DMS53 treated with DMSO at 0.1 percent for 48 hours (cell line): ENCODE data around the gene NR5A2.

ENCODE experiments used
- DNase-seq: peaks from one replicate; lab custom pipeline; 2025; ENCODE audit not compliant: unreplicated experiment; lab: John Stamatoyannopoulos, UW

NR5A2 gene

DNA sequence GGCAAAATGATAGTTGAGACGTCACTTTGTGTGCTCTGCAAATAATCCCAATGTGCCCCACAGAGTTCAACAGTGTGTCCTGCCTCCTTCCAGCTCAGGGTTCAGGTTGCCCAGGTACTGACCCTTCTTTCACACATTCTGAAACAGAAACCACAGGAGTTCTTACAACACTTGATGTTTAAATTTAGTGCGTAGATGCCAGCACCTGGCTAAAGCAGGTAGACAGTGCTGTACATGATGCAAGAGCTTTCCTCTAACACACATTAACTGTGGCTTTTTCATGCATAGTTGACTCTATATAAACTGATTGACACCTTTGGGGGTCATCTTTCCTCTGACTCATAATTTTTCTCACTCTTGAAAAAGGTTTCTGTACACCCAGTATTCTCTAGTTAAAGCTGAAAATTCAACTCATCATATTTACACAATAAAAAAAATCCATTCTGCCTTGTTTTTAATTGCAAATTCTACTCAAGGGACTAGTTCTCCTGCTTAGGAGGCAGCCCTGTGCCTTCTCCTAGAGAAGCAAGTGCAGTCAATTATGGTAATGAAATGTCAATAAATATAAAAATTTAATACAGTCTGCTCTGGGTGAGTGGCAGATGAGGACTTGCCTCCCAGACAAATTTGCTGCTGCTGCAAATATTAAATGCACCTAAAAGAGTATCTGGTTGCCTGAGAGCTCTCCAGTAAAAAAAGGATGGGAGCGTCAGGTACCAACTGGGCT lies 91.4 kb downstream of the NR5A2 start:
- DNase-seq, result no peak

DNA sequence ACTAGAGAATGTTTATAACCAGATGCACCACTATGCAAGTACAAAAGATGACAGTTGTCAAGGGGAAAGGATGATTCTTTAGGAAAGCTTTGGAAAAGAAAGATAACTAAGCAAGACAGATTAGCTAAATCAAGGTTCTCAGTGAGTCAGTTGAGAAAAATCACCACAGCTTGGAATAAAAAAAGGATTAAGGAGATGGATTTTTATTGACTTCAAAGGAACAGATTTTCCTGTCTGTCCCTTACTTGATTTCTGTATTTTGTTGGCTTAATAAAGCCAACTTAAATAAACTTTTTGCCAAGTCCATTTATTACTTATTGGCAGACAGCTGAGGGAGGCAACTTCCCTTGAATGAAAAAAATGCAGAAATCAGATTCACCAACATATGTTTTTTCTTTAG lies 93.9 kb downstream of the NR5A2 start:
- no peak for DNase-seq

DNA sequence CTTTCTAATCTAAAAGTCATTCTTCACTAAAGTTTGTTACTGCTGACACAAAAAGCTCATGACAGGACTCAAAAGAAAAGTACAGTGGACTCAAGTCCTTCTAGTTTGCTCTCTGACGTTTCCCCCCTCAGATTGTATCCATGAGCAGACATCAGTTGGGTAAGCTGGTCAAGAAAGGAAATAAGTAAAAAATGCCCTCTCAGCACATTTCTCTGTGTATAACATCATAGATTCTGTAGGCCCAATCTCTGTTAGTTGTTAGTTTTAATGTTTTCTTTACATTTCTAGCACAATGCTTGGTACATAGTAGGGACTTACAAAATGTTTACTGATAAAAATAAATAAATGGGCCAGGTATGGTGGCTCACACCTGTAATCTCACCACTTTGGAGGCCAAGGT lies 96.8 kb downstream of the NR5A2 start:
- no peak for DNase-seq

DNA sequence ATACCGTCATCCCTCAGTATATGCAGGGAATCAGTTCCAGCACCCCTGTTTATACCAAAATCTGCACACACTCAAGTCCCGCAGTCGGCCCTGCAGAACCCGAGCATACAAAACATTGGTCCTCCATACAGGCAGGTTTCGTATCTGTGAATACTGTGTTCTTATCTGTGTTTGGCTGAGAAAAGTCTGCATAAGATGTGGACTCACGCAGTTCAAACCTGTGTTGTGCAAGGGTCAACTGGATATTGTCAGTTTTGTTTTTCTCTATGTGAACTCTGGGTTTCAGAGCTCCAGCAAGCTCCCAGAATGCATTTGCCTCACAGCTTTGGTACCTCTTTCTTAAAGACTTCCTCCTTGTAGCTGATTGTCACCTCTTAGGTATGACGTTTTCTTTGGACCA lies 100.6 kb downstream of the NR5A2 start:
- no peak for DNase-seq

DNA sequence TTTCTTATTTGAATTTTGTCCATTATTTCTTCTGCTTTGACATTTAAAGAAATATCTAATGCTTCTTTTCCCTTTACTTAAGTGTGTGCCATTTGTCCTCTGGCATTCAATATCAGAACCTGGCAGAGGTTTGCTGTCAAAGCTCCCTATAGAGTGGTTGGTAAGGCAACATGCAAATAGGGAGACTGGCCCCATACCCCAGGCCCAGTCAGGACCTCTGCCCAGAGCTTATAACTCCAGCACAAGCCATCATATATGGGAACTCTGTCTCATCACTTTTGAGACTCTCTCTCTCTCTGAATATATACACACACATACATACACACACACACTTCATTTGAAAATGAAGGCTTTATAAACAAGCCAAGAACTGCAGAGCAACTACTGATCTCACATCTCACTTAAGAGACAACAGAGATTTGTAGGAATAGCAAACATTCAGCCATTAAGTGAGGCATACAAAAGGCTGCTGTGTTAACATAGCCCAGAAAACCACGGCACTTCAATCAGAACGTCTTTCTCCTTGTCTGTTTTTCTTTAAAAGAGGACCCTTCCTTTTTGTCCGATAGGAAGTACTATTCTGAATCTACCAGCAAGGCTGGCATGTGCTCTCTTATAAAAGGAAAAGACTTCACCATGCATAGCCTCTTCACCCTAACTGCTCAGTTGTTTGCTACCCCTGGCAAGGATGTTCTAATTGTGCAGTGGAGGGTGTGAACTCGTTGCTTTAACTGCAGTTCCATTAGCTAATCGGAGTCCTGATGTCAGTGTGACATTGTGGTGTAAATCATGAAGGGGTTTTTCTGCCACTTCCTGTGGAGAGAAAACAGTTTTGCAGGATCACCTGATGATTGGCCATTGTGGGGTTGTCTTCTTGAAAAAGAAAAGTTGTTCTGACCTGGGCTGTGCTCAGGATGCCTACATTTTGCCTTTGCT lies 101.7 kb downstream of the NR5A2 start:
- DNase-seq, result no peak

DNA sequence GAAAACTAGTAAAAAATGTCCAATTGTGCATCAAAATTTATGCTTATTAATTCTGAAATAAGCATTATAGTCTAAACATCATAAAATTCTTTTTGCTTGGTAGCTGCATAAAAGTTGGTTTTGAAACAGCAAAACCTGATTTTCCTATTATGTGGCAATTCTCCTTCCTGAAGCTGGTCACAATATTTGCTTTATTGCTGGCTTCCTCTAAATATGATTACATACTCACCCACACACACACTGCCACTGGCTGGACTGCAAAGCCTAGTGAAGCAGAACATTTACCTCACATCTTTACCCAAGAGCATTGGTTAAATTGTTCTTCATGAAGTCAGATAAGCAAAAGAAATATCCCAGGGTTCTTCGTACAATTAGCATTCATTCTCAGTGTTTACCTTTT lies 103.0 kb downstream of the NR5A2 start:
- DNase-seq, result peak; percentile 73

DNA sequence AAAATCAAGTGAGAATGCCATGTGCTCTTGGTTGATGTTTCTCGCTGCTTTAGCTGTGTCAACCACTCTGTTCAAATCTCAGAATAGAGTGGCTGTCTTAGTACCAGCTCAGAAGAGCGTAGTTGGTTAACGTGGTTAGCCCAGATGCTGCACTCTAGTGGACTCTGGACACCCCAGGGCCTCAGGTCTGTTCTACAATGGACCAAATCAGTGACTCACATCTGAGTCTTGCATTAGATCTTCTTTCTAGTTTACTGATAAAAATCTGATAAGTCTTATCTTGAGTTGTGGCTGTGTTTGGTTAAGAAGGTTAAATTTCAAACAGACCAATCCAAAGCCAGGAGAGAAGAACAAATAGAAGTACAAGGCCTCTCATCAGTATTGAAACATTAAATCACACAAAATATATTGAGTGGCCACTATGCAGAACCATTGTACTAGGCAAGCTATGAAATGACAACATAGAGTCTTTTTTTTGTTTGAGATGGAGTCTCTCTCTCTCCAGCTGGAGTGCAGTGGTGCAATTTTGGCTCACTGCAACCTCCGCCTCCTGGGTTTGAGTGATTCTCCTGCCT lies 104.1 kb downstream of the NR5A2 start:
- DNase-seq, result no peak

DNA sequence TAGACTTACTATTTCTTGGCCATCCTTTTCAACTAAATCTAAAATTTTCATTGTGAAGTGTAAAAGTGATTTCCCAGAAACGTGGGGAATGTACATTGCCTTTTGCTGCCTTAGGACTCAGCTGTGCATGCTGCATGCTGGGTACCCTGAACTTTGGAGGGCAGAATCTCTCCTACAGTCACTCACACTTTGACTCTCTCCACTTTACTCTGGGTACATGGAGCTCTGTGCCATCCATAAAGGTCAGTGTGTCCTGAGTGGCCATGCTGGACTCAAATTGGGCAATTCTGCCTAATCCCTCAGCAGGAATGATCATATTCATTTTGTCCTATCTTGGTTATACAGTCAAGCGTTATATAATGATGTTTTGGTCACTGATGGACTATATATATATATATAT lies 105.6 kb downstream of the NR5A2 start:
- no peak for DNase-seq

DNA sequence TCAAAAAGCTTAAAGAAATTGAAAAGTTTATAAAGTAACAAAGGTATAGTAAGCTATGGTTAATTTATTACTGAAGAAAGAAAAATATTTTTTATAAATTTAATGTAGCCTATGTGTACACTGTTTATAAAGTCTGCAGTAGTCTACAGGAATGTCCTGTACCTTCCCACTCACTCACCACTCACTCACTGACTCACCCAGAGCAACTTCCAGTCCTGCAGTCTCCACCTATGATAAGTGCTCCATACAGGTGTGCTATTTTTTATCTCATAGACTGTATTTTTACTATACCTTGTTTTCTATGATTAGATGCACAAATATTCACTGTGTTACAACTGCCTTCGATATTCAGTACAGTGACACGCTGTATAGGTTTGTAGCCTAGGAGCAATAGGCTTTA lies 106.6 kb downstream of the NR5A2 start:
- no peak for DNase-seq

DNA sequence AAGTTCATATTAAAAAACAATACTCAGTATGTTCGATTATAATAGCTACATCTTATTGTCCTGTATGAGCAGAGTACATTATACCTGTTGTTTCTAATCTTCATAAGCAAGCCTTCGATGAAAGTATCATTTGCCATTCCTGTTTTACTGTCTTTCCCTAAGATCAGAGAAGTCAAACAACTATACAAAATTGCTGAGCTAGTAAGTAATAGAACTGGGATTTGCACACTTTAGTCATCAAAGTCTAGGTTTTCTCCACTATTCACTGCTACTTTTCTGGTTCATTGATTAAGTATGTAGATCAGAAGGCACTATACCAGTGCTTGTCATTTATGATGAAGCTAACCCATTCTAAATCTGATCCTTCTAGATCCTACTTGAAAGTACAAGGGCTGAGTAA lies 108.9 kb downstream of the NR5A2 start:
- DNase-seq, result no peak

DNA sequence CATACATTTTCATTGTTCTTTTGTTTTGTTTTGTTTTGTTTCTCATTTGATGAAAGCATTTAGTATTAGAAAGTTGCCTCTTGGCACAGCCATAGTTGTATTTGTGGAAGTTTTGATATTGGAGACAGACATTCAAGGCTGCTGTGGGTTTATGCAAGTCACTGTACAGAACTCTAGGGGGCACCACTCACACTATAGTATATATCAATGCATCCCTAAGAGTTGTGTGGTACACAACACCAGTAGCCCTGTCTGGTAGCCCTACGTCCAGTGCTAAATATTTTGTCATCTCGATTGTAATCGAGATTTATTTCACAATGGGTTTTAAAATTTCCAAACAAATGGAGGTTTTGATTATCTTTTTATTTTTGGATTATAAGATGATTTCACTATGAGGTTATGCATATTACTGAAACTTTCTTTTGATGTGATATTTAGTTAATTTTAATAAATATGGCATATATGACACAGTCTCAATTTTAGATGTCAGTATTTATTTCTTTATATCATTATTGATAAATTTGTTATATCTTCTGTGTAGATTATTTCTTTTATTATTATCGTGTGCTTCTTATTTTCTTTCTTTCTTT lies 112.2 kb downstream of the NR5A2 start:
- peak; percentile 66 for DNase-seq

DNA sequence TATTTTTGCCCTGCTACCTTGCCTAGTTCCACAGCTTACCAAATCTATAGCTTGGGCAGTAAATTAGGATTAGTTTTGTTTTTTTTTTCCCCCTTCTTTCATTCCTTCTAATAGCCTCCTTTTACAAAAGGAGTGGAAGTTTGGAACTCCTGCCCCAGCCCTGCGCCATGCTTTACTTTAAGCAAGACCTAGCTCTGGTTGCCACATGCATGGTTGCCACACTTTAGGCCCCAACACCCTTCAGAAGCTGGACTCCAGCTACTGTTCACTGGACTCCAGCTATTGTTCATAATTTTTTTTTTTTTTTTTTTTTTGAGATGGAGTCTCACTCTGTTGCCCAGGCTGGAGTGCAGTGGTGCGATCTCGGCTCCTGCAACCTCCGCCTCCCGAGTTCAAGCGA lies 115.8 kb downstream of the NR5A2 start:
- DNase-seq, result no peak

DNA sequence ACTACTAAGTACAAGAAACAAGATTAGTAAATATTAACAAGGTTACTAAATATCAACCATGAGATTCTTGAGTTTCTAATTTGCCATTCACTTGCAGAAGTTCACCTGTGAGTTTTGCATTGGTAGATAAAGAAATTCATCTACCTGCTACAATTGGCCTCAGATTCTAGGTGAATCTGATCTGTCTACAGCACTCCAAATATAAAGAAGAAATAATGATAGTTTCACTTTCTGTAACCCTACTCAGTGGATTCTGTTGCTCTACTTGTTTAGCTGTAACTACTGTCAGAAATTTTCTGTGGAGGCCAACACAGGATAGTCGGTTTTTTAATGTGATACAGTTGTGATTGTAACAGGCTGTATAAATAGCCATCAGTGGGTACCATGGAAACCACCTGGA lies 118.6 kb downstream of the NR5A2 start:
- no peak for DNase-seq

DNA sequence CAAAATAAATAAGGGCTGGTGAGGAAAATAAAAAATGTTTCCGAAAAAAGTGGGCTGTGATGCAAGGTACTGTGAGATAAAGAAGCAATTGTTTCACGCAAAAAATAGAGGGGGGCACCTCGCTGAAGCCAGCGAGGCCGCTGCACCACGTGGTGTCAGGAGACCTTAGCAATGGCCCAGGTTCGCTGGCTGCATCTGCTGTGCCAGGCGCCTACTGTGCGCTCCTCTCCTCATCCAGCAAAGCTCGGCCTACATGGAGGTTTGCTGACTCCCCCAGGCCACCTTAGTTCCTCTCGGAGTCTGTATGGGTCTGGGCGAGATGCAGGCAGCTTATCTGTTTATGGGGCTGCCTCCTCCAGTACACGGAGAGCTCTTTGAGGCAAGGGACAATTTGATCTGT lies 119.6 kb downstream of the NR5A2 start:
- no peak for DNase-seq

DNA sequence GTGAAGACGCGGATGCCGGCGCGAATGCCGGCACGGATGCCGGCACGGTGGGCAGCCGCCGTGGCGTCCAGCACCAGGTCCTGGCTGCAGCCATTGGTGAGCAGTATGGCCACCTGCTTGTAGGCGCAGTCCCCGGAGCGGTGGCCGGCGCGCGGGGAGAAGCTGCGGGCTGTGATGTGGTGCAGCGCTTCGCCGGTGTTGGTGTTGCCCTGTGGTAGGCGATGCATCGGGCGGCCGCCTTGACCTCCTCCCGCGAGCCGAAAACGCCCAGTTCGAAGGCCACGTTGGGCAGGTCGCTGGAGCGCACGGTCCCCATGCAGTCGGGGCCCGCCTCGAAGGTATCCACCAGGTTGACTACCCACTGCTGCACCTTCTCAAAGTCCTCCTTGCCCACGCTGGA lies 120.2 kb downstream of the NR5A2 start:
- DNase-seq, result no peak

DNA sequence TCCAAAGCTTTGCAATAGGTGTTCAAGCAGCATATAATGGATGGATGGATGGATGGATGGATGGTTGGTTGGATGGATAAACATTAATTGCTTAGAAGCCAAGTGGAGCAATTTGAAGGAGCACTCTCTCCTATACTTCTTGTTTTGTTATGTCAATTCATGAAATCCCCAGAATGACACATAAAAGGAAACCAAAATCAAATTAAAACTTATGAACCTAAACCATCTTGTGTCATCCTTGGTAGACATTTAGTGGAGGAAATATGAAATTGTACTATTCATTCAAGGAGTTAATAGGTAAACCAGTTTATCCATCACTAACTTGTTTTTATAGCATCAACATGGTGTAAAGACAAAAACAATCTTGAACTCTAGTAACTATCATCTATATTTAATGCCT lies 122.5 kb downstream of the NR5A2 start:
- DNase-seq, result no peak

DNA sequence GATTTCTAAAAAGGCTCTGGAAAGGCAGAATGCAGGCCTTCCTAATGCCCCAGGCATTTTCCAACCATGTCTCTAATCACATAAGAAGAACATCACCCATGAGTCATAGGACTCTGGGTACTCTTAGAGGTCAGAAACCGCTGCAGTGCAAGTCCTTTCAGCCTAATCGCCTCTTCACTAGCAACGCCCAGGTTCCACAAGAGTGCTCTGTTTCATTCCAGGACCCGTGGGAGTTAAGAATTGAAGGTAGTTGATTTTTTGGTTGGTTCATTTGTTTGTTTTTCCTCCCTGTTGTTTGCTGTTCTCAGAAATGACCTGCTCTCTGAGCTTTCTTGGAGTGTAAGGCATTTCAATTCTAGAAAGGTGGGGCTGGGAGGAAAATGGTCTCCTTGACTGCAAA lies 123.2 kb downstream of the NR5A2 start:
- peak; percentile 11 for DNase-seq

DNA sequence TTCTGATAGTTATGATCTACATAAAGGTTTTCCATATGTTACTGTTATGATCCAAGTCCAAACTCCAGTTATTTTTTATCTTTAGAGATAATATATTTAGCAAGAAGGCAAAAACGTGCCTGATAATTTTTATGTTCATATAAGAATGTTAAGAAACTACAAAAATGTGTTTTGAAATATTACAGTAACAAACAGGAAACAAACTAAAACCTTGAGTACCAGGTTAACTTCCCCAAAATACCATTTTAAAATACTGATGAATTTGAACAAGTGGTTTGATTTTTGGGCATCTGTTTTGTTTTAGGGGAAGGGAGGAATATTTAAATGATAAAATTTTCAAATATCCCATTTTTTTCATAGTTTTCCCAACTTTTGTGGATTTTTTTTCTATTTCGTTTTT lies 124.8 kb downstream of the NR5A2 start:
- no peak for DNase-seq

DNA sequence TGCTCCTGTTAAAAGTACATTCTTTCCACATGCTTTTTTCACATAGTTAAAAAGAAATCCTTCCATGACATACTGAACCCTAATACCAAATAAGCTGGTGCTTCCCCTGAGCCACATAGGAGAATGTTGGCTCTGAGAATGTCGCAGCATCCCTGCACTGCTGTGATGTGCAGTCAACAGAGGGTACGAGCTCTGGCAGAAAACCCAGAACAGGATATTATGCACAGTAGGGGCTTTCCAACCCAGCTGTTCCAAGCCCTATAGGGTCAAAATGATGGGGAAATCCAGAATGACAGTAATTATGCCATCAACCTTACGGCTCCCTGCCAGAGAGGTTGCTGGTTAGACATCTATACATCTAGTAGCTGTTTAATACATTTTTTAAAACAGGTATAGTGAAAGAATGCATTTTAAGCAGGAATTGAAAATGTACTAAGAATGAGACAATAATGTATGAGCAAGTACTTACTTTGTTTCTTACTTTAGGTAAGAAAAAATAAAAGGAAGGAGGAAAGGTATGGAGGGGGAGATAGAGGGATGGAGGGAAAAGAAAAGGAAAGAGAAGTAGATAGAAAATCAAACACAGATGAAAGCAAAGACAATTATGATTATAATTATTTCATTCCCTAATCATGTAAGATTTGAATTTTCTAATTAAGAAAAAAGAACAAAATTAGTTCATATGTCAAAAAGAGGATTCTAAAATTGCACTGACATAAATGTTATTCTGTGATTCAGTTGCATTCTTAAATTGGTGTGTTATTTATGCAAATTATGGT lies 126.0 kb downstream of the NR5A2 start:
- no peak for DNase-seq

DNA sequence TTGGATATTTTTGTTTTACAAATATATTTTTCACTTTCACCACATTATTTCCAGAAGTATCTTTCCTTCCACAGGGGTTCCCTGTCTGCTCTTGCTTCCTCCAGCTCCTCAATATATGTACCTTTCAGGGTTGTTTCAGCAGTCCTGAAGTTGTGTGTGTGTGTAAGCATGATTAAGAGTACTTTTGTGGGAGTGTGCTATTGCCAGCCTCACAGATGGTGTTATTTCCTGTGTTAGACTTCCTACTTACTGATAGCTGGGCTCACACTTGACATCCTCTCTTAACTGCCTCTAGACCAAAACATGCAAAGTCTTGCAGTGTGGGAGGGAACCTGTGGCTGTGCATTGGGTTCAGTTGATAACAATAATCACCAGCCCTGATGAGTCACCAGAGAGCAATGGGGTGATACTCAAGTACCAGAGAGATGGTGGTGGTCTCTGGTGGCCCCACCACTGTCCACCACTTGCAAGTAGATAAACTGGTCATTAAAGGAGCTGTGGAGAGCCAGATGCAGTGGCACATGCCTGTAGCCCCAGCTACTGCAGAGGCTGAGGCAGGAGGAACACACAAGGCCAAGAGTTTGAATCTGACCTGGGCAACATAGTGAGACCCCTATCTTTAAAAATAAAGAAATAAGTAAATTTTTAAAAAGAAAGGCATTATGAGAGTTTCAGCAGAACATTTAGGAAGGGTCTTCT lies 126.7 kb downstream of the NR5A2 start:
- DNase-seq, result peak; percentile 10
